ENCODE data around the gene GATC.
A peak's percentile ranks its signal among the peaks of the same experiment; 100 is the strongest.
"Not testable (repeated sequence)": the region's sequence is repeated elsewhere in the genome, so short reads cannot be mapped to it uniquely, and the experiment has no call there.

The GATC gene

DNA sequence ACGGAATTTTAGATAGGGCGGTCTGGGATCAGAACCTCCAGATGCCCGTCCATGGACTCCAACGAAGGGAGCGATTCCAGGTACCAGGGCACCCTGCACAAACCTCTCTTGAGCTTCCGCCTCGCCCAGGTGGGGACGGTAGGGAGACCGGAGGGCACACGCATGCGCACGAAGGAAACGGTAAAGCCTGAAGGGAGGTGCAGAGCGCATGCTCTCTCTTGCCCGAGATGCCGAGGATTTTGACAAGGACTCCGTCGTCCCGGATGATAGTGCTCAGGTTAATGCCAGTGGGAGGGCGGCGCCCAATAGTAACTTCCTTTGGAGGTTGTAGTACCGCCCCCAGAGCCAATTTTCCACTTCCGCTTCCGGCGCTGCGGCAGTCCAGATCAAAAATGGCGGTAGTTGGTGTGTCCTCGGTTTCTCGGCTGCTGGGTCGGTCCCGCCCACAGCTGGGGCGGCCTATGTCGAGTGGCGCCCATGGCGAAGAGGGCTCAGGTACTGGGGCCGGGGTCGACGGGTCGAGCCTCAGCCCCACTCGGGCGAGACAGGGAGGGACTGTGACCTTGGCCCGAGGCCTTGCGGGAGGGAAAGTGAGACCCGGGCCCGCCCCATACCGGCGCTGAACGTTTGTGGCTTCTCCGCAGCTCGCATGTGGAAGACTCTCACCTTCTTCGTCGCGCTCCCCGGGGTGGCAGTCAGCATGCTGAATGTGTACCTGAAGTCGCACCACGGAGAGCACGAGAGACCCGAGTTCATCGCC is 8.3 kb upstream of the GATC start, which contains the start of gene COX6A1:
Gene COX6A1 (plus strand): TSS at position 379 of the 760 bp plus-strand sequence. CDS start 14 bp downstream, at position 393.
- peak; percentile 87 to 97 (median 96) for DNase-seq

GRCh38 chr12:120438495-120439198 is 7.6 kb upstream of the GATC start:
- peak in 1 of 6 experiments; percentile 40 for DNase-seq

DNA sequence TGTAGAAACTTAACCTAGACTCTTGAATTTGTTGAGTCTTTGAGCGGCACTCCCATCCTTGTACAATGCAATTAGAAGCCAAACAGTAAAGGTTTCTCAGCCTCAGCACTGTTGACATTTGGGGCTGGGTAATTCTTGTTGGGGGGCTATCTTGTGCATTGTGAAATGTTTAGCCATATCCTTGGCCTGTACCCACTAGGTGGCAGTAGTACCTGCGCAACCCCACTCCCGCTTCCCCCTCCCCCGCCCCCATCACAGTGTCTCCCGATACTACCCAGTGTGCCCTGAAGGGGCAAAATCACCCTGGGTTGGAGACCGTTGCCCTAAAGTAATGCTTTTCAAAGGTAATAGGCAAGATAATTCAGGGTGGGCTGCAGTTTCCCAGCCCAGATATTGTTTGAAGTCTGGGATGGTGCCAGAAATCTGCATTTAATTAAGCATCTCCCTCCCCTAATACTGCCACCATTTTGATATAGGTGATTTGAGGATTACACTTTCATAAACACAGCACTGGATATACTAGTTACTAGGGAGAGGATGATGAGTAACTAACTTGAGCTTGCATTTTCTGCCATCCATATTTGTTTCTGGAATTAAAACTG is 6.5 kb upstream of the GATC start:
- DNase-seq: peak; percentile 56 to 80 (median 78)

GRCh38 chr12:120444676-120445075 is 1.6 kb upstream of the GATC start:
- DNase-seq: no peak

GRCh38 chr12:120446844-120447178 is 567 bp downstream of the GATC start:
- not testable (repeated sequence) for DNase-seq

- no peak for DNase-seq
These were observed 1.7 kb downstream of the GATC start for GRCh38 chr12:120447992-120448391.

DNA sequence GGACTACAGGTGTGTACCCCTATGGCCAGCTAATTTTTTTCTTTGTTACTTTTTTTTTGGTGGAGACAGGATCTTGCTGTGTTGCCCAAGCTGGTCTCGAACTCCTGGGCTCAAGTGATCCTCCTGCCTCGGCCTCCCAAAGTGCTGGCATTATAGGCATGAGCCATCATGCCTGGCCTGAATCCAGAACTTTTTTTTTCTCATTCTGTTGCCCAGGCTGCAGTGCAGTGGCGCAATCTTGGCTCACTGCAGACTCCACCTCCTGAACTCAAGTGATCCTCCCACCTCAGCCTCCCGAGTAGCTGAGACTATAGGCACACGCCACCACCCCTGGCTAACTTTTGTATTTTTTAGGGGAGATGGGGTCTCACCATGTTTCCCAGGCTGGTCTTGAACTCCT is 6.3 kb downstream of the GATC start:
- not testable (repeated sequence) for DNase-seq

DNA sequence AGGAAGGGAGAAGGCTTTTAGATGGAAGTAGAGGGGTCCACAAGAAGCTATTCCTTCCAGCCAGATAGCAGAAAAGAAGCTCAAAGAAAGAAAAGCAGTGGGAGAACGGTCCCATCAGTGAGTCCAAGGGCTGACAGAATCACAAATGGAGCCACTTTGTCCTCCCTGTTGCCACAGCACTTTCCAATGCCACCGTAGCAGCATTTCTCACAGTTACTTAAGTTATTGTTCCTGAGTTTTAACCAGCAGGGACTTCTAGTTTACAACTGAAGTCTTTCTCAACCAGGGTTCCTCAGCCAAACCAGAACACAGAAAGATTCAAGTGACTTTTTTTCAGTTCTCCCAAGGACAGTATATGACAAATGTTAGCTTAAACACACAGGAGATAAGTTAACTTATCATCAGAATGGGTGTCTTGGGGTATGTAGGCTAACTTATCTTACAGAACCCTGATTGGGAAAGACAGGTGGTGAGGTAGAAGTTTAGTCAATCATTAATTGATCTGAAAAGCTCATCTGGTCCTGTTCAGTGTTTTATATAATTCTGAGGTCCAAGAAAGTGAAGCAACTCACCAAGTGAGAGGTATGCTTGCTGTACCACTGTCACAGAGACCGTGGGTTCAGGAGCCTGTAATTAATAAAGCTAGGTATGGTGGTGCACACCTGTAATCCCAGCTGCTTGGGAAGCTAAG is 7.0 kb downstream of the GATC start:
- DNase-seq: no peak

DNA sequence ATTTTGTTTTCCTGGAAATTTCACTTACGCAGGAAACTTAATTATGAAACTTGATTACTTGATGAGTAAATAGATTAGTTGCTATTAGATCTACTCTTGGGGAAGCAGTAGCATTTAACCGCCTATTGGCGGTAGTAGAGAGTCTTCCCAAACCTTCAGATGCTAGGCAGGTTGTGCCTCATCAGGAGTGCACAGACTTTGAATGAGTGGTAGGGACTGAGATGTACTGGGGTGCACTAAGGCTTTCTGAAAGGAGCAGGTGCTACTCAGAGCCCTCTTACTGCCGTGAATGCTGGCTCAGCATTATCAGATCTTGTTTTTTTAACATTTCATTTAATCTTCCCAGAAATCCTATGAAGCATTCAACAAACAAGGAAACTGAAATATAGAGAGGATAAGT is 7.7 kb downstream of the GATC start:
- DNase-seq: peak in 2 of 6 experiments; percentile 26 to 27

DNA sequence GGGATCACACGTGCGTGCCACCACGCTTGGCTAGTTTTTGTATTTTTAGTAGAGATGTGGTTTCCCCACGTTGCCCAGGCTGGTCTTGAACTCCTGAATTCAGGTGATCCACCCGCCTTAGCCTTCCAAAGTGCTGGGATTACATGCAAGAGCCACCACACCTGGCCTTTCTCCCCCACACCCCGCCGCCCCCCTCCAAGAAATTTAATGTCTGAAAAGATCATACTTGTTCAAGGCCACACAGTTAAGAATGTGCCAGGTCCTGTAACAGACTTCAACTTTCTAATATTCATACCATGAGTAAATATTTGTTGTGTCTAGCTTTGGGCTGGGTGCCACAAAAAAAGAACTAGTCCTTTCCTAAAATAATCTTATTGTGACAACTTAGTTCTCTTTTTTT is 9.1 kb downstream of the GATC start:
- no peak for DNase-seq

GRCh38 chr12:120457133-120457532 is 10.9 kb downstream of the GATC start:
- DNase-seq: no peak

DNA sequence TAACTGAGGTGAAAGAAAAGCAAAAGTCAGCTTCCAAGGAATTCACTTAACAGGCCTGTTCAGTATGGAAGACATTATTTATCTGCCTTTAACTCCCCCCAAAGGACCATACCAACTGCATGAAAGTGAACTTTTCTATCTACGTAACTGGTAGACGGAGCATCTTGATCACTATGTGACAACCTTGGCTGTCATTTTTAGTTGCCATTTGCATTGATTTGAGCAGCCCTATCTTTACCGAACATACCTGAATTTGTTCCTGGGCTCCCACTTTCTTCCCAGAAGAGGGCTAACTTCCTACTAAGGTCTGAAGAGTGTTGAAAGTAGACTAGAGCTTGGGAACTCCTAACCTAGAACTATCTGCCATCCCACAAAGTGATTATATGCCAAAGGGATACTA is 13.9 kb downstream of the GATC start:
- no peak for DNase-seq

DNA sequence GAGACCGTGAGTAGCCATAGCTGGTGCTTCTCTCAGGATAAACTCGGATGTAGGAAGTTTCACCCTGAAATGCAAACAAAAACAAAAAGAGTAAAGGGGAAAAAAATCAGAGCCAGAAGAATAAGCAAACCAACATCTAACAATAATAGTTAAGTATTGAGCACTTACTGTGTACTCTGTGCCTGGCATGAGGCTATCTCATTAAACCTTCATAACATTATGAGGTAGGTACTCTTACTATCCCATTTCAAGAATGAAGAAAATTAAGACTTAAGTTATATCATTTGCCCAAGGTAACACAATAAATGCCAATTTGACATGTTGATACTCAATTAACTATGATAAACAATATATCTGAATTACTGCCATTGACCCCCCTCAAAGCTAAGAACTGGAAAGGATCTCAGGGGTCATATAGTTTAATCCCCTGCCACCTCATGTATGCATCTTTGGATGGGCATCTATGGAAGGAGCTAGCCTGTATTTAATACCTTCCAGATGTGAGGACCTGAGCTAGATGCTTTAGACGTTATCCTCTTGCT is 15.9 kb downstream of the GATC start:
- no peak for DNase-seq

DNA sequence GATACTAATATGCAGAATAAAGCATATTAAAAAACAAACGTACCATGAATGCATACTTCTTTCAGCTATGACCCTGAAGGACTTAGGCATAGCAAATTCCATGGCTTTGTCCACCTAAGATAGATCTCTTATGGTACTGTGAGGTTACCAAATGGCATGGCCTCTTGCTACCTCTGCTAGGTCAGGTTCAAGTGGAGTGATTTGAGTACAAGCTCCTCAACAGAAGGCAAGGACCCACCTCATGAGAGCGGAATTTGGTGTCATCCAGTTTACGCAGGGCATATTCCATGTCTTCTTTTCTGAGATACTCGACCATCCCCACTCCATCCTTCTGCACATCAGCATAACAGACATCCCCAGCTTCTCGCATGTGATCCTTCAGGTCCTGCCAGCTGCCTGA is 17.5 kb downstream of the GATC start:
- DNase-seq: no peak

DNA sequence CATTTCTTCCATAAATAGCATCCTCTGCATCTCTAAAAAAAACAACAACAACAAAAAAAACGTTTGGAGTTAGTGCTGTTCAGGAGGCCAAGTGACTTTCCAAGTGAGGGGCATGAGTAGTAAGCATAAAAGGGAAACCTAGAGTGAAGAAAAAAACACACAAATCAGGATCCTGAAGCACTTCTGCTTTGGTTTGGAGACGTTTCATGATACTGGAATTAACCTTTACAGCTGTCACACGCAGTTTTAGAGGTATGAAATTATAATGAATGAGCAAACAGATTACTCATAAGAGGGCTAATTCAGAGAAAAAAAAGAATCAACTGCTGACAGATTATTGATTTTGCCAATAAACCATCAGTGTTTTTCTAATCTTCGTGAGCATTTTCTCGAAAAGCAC is 19.5 kb downstream of the GATC start:
- no peak for DNase-seq

GRCh38 chr12:120466560-120467315 is 20.5 kb downstream of the GATC start:
- peak in 5 of 6 experiments; percentile 14 to 47 (median 28) for DNase-seq

- DNase-seq: no peak
These were observed 21.2 kb downstream of the GATC start for GRCh38 chr12:120467439-120467838.

DNA sequence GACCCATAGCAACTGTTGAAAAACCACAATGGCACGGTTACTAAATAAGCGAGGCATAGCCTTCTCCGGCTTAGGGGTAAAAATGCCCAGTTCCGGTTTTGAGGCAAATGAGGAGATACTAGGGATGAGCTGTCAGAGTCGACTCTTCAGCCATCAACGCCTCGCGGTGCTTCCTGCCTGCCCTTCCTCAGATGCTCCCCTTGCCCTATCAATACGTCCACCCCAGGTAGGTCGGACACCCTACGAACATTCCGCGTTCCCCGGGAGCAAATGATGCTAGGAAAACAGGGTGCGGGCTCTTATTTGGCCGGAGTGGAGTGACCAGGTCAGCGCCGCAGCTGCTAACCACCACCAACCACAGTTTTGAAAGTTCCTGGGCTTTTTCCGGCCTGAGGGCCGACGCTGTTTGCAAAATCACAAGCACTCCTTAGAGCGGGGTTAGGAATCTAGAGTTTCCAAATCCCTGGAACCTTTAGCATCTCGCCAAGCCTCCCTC is 22.1 kb downstream of the GATC start:
- DNase-seq: peak in 1 of 6 experiments; percentile 4

DNA sequence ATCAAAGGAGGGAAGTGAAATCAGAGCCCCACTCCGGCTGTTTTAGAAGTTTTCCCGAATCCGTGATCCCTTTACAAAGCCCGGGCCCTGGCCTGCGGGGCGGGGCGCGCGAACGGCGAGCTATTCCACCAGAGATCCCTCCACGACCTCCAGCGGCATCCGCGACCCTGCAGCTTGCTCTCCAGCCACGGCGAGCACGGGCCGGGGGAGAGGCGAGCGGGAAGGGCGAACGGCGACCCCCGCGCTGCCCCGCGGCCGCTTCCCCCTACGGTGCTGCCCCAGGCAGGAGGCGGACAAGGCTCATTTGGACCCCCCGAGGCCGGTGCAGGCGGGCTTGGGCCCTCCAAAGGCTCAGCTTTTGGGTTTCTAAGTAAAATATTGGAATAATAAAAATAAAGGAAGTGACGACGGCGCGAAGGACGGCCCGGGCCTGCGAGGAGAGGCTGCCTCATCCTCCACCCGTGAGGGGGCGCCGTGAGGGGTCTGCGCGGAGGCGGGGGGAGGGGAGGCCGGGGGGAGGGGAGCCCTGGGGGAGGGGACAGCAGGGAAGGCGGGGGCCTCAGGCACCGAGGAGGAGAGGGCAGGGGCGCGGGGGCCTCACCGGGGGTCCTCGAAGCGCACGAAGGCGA is 22.7 kb downstream of the GATC start:
- DNase-seq: peak in 3 of 6 experiments; percentile 10 to 58 (median 53)

GRCh38 chr12:120469450-120470149 is 23.4 kb downstream of the GATC start, which contains the start of gene SRSF9:
TSS of gene SRSF9 (minus strand) at chr12:120469748. CDS start at chr12:120469609, 139 bp downstream.
- peak; percentile 94 to 97 (median 95) for DNase-seq

All from stimulated activated naive CD4-positive, alpha-beta T cell (primary cell).